HT-29 (cell line): ENCODE data around the gene LRP5. TPM values are rescaled to one million over a fixed set of nuclear protein-coding genes. Genes with fewer than 3 reads are reported as not detected.
"Not testable (repeated sequence)": the region's sequence is repeated elsewhere in the genome, so short reads cannot be mapped to it uniquely, and the experiment has no call there.

Experiments used
- DNase-seq: peaks from one replicate; pipeline ENCODE4 v3.0.0-alpha.2; 2015; ENCODE audit warnings: low spot score
- total RNA-seq: library from RNA; depleted of rRNA; stranded (reverse); fragments of >200 nt; shearing (Covaris generic); gene quantifications from 2 replicates; pipeline ENCODE4 v1.2.3, GENCODE V29; 2014

Gene LRP5
- total RNA-seq, 1 experiment from 2014 or later, result 199 TPM

- no peak for DNase-seq
Measured at GRCh38 chr11:68388595-68389198, 76.3 kb downstream of the LRP5 start.

- no peak for DNase-seq
Measured at GRCh38 chr11:68390315-68390714, 77.9 kb downstream of the LRP5 start.

- DNase-seq, result no peak
Measured at GRCh38 chr11:68392822-68393221, 80.4 kb downstream of the LRP5 start.

GRCh38 chr11:68396516-68396915, 84.1 kb downstream of the LRP5 start:
- DNase-seq, result no peak

GRCh38 chr11:68397256-68397655, 84.9 kb downstream of the LRP5 start:
- DNase-seq, result no peak

- DNase-seq, result no peak
Measured at GRCh38 chr11:68398995-68399851, 86.8 kb downstream of the LRP5 start.

GRCh38 chr11:68399916-68400315, 87.5 kb downstream of the LRP5 start:
- DNase-seq, result no peak

- not testable (repeated sequence) for DNase-seq
Measured at GRCh38 chr11:68400584-68400983, 88.2 kb downstream of the LRP5 start.

- no peak for DNase-seq
Measured at GRCh38 chr11:68401856-68402255, 89.5 kb downstream of the LRP5 start.

GRCh38 chr11:68402355-68403031, 90.1 kb downstream of the LRP5 start:
- no peak for DNase-seq

- DNase-seq, result no peak
Measured at GRCh38 chr11:68403424-68403823, 91.0 kb downstream of the LRP5 start.

- DNase-seq, result no peak
Measured at GRCh38 chr11:68403831-68404230, 91.4 kb downstream of the LRP5 start.

- DNase-seq, result no peak
Measured at GRCh38 chr11:68406324-68407313, 94.2 kb downstream of the LRP5 start.

- no peak for DNase-seq
Measured at GRCh38 chr11:68408512-68408911, 96.1 kb downstream of the LRP5 start.

GRCh38 chr11:68409748-68410344, 97.5 kb downstream of the LRP5 start:
- no peak for DNase-seq

- no peak for DNase-seq
Measured at GRCh38 chr11:68411501-68411991, 99.2 kb downstream of the LRP5 start.

GRCh38 chr11:68412593-68413475, 100.4 kb downstream of the LRP5 start:
- DNase-seq, result no peak

- no peak for DNase-seq
Measured at GRCh38 chr11:68413591-68413999, 101.2 kb downstream of the LRP5 start.

GRCh38 chr11:68414496-68415221, 102.3 kb downstream of the LRP5 start:
- DNase-seq, result no peak
